Lower leg skin (tissue), 3 donors: Measurements from ENCODE around the gene MYO10.

ENCODE experiments used
- POLR2A ChIP-seq, 2 donors: fragments of 450-650 bp; IDR thresholded peaks; one replicate each; pipeline ENCODE4 v1.6.1; 2016 to 2017; ENCODE audit warnings: antibody characterized with exemption in 2 of 2, mild to moderate bottlenecking in 1 of 2, moderate library complexity in 1 of 2
- TF ChIP-seq, protein P1 (sequence below), 3 donors: fragments of 450-650 bp; IDR thresholded peaks; one replicate each; pipeline ENCODE4 v1.5.1; 2016; ENCODE audit warnings: antibody characterized with exemption in 3 of 3, mild to moderate bottlenecking in 3 of 3, moderate library complexity in 2 of 3

DNA sequence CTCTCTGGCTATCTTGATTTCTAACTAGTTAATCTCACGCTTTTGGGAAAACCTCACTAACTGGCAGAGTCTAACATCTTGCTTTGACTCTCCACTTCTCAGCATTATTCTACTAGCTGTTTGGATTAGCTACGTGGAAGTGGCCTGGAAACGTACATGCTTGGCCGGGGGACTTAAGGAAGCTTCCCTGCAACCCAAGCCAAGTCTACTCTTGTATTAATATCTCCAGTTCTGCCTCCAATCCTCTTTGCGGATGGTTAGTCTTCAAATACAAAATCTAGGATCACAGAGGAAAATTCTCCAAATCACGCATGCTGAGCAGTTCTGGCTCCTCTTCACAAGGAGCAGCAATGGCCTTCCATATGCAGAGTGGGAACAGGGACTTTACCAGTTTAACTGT, 267.5 kb downstream of the MYO10 start:
- no peak for TF ChIP-seq POLR2A (IDR thresholded peaks at IDR 0.05)
- TF ChIP-seq, protein P1, sequence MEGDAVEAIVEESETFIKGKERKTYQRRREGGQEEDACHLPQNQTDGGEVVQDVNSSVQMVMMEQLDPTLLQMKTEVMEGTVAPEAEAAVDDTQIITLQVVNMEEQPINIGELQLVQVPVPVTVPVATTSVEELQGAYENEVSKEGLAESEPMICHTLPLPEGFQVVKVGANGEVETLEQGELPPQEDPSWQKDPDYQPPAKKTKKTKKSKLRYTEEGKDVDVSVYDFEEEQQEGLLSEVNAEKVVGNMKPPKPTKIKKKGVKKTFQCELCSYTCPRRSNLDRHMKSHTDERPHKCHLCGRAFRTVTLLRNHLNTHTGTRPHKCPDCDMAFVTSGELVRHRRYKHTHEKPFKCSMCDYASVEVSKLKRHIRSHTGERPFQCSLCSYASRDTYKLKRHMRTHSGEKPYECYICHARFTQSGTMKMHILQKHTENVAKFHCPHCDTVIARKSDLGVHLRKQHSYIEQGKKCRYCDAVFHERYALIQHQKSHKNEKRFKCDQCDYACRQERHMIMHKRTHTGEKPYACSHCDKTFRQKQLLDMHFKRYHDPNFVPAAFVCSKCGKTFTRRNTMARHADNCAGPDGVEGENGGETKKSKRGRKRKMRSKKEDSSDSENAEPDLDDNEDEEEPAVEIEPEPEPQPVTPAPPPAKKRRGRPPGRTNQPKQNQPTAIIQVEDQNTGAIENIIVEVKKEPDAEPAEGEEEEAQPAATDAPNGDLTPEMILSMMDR (IDR thresholded peaks at IDR 0.05), result no peak
